Progenitor cell of endocrine pancreas (in vitro differentiated cells): Measurements from ENCODE around the gene PRUNE2. TPM values are rescaled to one million over a fixed set of nuclear protein-coding genes. Genes with fewer than 3 reads are reported as not detected.

ENCODE experiments used
- DNase-seq: peaks from one replicate; pipeline ENCODE4 v3.0.0; 2021; ENCODE audit warnings: low spot score; ENCODE audit not compliant: unreplicated experiment
- H3K27ac Mint-ChIP-seq: 2 replicates; pipeline ENCODE4 v1.8.0; 2021; ENCODE audit warnings: mild to moderate bottlenecking, moderate library complexity, mixed read lengths
- H3K27me3 Mint-ChIP-seq: 2 replicates; pipeline ENCODE4 v1.8.0; 2021; ENCODE audit warnings: mixed read lengths
- H3K36me3 Mint-ChIP-seq: 2 replicates; pipeline ENCODE4 v1.8.0; 2022; ENCODE audit warnings: mixed read lengths; ENCODE audit not compliant: insufficient read depth
- H3K4me1 Mint-ChIP-seq: 2 replicates; pipeline ENCODE4 v1.8.0; 2021; ENCODE audit warnings: low read depth, mixed read lengths
- H3K4me3 Mint-ChIP-seq: 2 replicates; pipeline ENCODE4 v1.8.0; 2021; ENCODE audit warnings: low read depth, mild to moderate bottlenecking, moderate library complexity, mixed read lengths
- H3K9me3 Mint-ChIP-seq: 2 replicates; pipeline ENCODE4 v1.8.0; 2021; ENCODE audit warnings: low read depth, mixed read lengths
- CTCF ChIP-seq: fragments of 200-600 bp; sonication (generic); IDR thresholded peaks from one replicate; pipeline ENCODE4 v1.5.0; 2021; ENCODE audit warnings: antibody characterized with exemption, mild to moderate bottlenecking; ENCODE audit not compliant: unreplicated experiment
- total RNA-seq: library from RNA; stranded (reverse); gene quantifications from 2 replicates; pipeline ENCODE4 v1.2.1, GENCODE V29; 2021

Gene PRUNE2
- total RNA-seq, 1 donor from 2014 or later = 5.6 TPM

- Mint-ChIP-seq H3K4me1 (peaks cover 1% of the 10 kb centered on the region), H3K4me3 (no peak overlapping the region), H3K36me3 (no peaks in the 10 kb centered on the region), H3K9me3 (peaks cover 9% of the 10 kb centered on the region), H3K27me3 (peaks cover 9% of the 10 kb centered on the region), H3K27ac (no peak overlapping the region)
- TF ChIP-seq CTCF = no peak
- no peak for DNase-seq
Observed at GRCh38 chr9:76571743-76572146, 334.2 kb downstream of the PRUNE2 start.

GRCh38 chr9:76571288-76571687 is 334.6 kb downstream of the PRUNE2 start:
- no peaks in the 10 kb centered on the region for H3K36me3 Mint-ChIP-seq
- no peak overlapping the region for H3K27ac Mint-ChIP-seq
- TF ChIP-seq CTCF = no peak
- peaks cover 9% of the 10 kb centered on the region for H3K27me3 Mint-ChIP-seq
- DNase-seq = no peak
- H3K4me1 Mint-ChIP-seq = peaks cover 1% of the 10 kb centered on the region
- H3K9me3 Mint-ChIP-seq = peaks cover 9% of the 10 kb centered on the region
- H3K4me3 Mint-ChIP-seq = no peak overlapping the region

- peaks cover 9% of the 10 kb centered on the region for H3K27me3 Mint-ChIP-seq
- H3K4me3 Mint-ChIP-seq = no peak overlapping the region
- H3K36me3 Mint-ChIP-seq = no peaks in the 10 kb centered on the region
- peaks cover 1% of the 10 kb centered on the region for H3K4me1 Mint-ChIP-seq
- no peak for DNase-seq
- no peak overlapping the region for H3K27ac Mint-ChIP-seq
- peaks cover 9% of the 10 kb centered on the region for H3K9me3 Mint-ChIP-seq
- no peak for TF ChIP-seq CTCF
Observed at GRCh38 chr9:76570826-76571225, 335.1 kb downstream of the PRUNE2 start.

GRCh38 chr9:76567086-76567485 is 338.8 kb downstream of the PRUNE2 start:
- Mint-ChIP-seq H3K27me3 (peaks cover 3% of the 10 kb centered on the region), H3K4me3 (no peak overlapping the region), H3K4me1 (peaks cover 2% of the 10 kb centered on the region), H3K27ac (no peak overlapping the region), H3K36me3 (no peaks in the 10 kb centered on the region), H3K9me3 (peaks cover 9% of the 10 kb centered on the region)
- DNase-seq = no peak
- TF ChIP-seq CTCF = no peak

- TF ChIP-seq CTCF = no peak
- Mint-ChIP-seq H3K27me3 (no peaks in the 10 kb centered on the region), H3K4me1 (peaks cover 4% of the 10 kb centered on the region), H3K9me3 (peaks cover 1% of the 10 kb centered on the region), H3K36me3 (no peaks in the 10 kb centered on the region), H3K27ac (no peak overlapping the region), H3K4me3 (no peak overlapping the region)
- no peak for DNase-seq
Observed at GRCh38 chr9:76564297-76564696, 341.6 kb downstream of the PRUNE2 start.

- Mint-ChIP-seq H3K4me3 (no peak overlapping the region), H3K9me3 (no peaks in the 10 kb centered on the region), H3K27ac (no peak overlapping the region), H3K4me1 (peaks cover 4% of the 10 kb centered on the region), H3K36me3 (no peaks in the 10 kb centered on the region), H3K27me3 (no peaks in the 10 kb centered on the region)
- DNase-seq = no peak
- TF ChIP-seq CTCF = no peak
Observed at GRCh38 chr9:76562511-76562911, 343.4 kb downstream of the PRUNE2 start.
